Mucosa of descending colon (tissue), 3 donors: Measurements from ENCODE around the gene LMCD1. TPM values are rescaled to one million over a fixed set of nuclear protein-coding genes. Genes with fewer than 3 reads are reported as not detected.

Experiments used
- ATAC-seq: fragments of 200-7000 bp; cut with Tn5 transposase; one replicate; pipeline ENCODE4 v1.9.1; 2020; ENCODE audit warnings: mild to moderate bottlenecking, moderate library complexity
- DNase-seq, 3 donors: peaks; one replicate each; pipeline ENCODE4 v3.0.0-alpha.2; 2020
- H3K36me3 ChIP-seq: fragments of 200-600 bp; one replicate; pipeline ENCODE4 v1.8.0; 2021; ENCODE audit warnings: low read depth, mild to moderate bottlenecking
- H3K4me1 ChIP-seq: fragments of 200-600 bp; one replicate; pipeline ENCODE4 v1.8.0; 2021; ENCODE audit warnings: low read depth, mild to moderate bottlenecking
- H3K4me3 ChIP-seq: fragments of 200-600 bp; one replicate; pipeline ENCODE4 v1.8.0; 2021; ENCODE audit warnings: mild to moderate bottlenecking
- H3K9me3 ChIP-seq: fragments of 200-600 bp; one replicate; pipeline ENCODE4 v1.8.0; 2021; ENCODE audit warnings: mild to moderate bottlenecking
- intact Hi-C, 2 donors: fragments of 100-400 bp; cut with DNase I in 1 of 2; cut with micrococcal nuclease in 1 of 2; formaldehyde crosslinking; loops; one replicate each; pipeline versions ENCODE4 v1.11.0 to v1.11.1; 2022; cut with DNase I, micrococcal nuclease
- total RNA-seq, 3 donors: library from RNA; stranded (reverse); fragmentation: NEBNext Ultra II Directional in 2 of 3; extraction: Animal tissue kit (Norgen Biotek cat#: 25700) in 2 of 3; gene quantifications; one replicate each; pipeline versions ENCODE4 v1.2.1 to v1.2.4, GENCODE V29; 2021 to 2023
- TF ChIP-seq, protein P1 (sequence below): fragments of 200-600 bp; IDR thresholded peaks from one replicate; pipeline ENCODE4 v1.8.0; 2022; ENCODE audit warnings: antibody characterized with exemption, mild to moderate bottlenecking
- donor health status: DM: no; HTN: no; CAD: no; lungs with moderate emphysema.
- donor health status: DM: no; HTN: no; CAD: no.
- donor health status: DM: no; HTN: yes; CAD: no.

Gene LMCD1
- total RNA-seq, 3 donors from 2014 or later: 5.1 to 9.7 (median 7.2) TPM

- TF ChIP-seq, protein P1, sequence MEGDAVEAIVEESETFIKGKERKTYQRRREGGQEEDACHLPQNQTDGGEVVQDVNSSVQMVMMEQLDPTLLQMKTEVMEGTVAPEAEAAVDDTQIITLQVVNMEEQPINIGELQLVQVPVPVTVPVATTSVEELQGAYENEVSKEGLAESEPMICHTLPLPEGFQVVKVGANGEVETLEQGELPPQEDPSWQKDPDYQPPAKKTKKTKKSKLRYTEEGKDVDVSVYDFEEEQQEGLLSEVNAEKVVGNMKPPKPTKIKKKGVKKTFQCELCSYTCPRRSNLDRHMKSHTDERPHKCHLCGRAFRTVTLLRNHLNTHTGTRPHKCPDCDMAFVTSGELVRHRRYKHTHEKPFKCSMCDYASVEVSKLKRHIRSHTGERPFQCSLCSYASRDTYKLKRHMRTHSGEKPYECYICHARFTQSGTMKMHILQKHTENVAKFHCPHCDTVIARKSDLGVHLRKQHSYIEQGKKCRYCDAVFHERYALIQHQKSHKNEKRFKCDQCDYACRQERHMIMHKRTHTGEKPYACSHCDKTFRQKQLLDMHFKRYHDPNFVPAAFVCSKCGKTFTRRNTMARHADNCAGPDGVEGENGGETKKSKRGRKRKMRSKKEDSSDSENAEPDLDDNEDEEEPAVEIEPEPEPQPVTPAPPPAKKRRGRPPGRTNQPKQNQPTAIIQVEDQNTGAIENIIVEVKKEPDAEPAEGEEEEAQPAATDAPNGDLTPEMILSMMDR: no peak
- no peaks in the 10 kb centered on the region for H3K36me3 ChIP-seq
- ATAC-seq (no peak), DNase-seq (no peak)
- intact Hi-C loops: no loop called here
- no peak overlapping the region for H3K4me3 ChIP-seq
- H3K9me3 ChIP-seq: no peaks in the 10 kb centered on the region
- no peaks in the 10 kb centered on the region for H3K4me1 ChIP-seq
Measured at GRCh38 chr3:8608791-8609467, 107.3 kb downstream of the LMCD1 start.

- no peaks in the 10 kb centered on the region for H3K4me1 ChIP-seq
- TF ChIP-seq, protein P1: no peak
- DNase-seq: no peak
- H3K36me3 ChIP-seq: no peaks in the 10 kb centered on the region
- no peaks in the 10 kb centered on the region for H3K9me3 ChIP-seq
- intact Hi-C loops: no loop called here
- no peak for ATAC-seq
- H3K4me3 ChIP-seq: no peak overlapping the region
Measured at GRCh38 chr3:8610951-8611350, 109.3 kb downstream of the LMCD1 start.

DNA sequence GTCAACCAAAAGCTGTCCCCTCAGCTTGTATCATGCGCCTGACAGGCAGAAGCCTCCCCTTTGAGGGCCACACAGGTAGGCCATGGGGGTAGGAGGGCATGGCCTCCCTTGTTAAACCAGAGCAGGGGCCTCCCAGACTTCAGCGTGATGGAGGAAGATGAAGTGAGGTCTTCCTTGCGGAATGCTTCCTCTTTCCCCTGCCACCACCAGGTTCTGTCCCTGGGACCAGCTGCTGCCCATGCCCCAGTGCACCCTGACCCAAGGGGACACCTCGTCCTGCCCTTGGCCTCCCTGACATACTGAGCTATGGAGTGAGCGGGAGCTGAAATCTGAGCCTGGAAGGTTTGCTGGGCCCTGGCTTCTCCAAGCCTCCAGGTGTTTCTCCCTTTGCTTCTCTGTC, 116.3 kb downstream of the LMCD1 start:
- ATAC-seq (no peak), DNase-seq (no peak)
- TF ChIP-seq, protein P1: no peak
- Histone ChIP-seq H3K36me3 (no peaks in the 10 kb centered on the region), H3K4me3 (no peak overlapping the region), H3K9me3 (no peaks in the 10 kb centered on the region), H3K4me1 (no peaks in the 10 kb centered on the region)
- intact Hi-C loops: no loop called here

DNA sequence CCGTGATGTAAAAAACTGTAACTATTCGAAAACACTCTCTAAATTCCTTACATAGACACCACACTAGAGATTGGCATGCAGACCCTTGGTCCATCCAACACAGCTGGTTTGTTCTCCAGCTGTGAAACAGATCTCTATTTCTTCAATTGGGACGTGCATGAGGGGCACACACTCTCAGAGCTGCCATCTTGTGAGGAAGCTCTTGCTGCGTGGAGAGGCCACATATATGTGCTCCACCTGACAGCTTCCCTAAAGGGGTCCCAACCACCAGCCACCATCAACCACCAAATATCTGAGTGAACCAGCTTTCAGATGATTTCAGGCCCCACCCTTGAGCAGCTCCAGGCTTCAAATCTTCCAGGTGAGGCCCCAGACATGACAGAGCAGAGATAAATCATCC, 117.3 kb downstream of the LMCD1 start:
- no peak for ATAC-seq
- Histone ChIP-seq H3K9me3 (no peaks in the 10 kb centered on the region), H3K4me3 (no peak overlapping the region), H3K4me1 (no peaks in the 10 kb centered on the region), H3K36me3 (no peaks in the 10 kb centered on the region)
- intact Hi-C loops: no loop called here
- DNase-seq: no peak
- TF ChIP-seq, protein P1: no peak

DNA sequence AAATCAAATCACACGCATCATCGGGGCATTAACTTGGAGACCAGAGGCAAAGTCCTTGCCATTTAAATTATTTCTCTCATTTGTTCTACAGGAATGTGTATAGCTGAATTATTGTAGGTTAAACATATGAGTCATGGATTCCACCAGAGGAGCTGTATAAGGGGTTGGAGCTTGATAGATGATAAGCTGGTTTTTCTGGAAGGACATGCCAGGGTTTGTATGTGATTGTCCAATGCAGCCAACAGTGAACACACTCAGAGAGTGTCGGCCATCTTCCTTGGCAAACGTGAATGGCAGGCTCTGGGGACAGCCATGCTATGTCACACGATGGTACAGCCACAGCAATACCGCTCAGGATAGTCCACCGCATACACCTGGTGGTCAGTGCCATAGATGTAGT, 117.9 kb downstream of the LMCD1 start:
- no peak for DNase-seq
- TF ChIP-seq, protein P1: no peak
- ATAC-seq: no peak
- Histone ChIP-seq H3K4me3 (no peak overlapping the region), H3K36me3 (no peaks in the 10 kb centered on the region), H3K4me1 (no peaks in the 10 kb centered on the region), H3K9me3 (no peaks in the 10 kb centered on the region)
- intact Hi-C loops: no loop called here

GRCh38 chr3:8621141-8621540, 119.5 kb downstream of the LMCD1 start:
- intact Hi-C loops: loop anchor here in 1 of 2 donors (5.0 kb wide), 1 partner anchor 179 kb away; no protein-coding TSS in a partner anchor

More at GRCh38 chr3:8621141-8621540, 119.5 kb downstream of the LMCD1 start:
- TF ChIP-seq, protein P1: no peak
- no peaks in the 10 kb centered on the region for H3K4me1 ChIP-seq
- H3K9me3 ChIP-seq: no peaks in the 10 kb centered on the region
- ATAC-seq (no peak), DNase-seq (no peak)
- H3K4me3 ChIP-seq: no peak overlapping the region
- no peaks in the 10 kb centered on the region for H3K36me3 ChIP-seq
